ENCODE measurements around the gene AHDC1.
A peak's percentile ranks its signal among the peaks of the same experiment; 100 is the strongest.

The AHDC1 gene

GRCh38 chr1:27528818-27529703 is 74.9 kb downstream of the AHDC1 start (continued):
- TF ChIP-seq PATZ1 (tag by site-specific recombination; IDR thresholded peaks at IDR 0.05) (peak; percentile 6; the same call in 1 of the 2 replicates), ZNF629 (tag by site-specific recombination; IDR thresholded peaks at IDR 0.05) (0 out of 2 replicates have a peak, but pooled peaks have one; percentile 9), ZSCAN18 (tag by site-specific recombination; IDR thresholded peaks at IDR 0.05) (0 out of 2 replicates have a peak, but pooled peaks have one; percentile 25), ZNF600 (tag by site-specific recombination; IDR thresholded peaks at IDR 0.05) (0 out of 2 replicates have a peak, but pooled peaks have one; percentile 5)

DNA sequence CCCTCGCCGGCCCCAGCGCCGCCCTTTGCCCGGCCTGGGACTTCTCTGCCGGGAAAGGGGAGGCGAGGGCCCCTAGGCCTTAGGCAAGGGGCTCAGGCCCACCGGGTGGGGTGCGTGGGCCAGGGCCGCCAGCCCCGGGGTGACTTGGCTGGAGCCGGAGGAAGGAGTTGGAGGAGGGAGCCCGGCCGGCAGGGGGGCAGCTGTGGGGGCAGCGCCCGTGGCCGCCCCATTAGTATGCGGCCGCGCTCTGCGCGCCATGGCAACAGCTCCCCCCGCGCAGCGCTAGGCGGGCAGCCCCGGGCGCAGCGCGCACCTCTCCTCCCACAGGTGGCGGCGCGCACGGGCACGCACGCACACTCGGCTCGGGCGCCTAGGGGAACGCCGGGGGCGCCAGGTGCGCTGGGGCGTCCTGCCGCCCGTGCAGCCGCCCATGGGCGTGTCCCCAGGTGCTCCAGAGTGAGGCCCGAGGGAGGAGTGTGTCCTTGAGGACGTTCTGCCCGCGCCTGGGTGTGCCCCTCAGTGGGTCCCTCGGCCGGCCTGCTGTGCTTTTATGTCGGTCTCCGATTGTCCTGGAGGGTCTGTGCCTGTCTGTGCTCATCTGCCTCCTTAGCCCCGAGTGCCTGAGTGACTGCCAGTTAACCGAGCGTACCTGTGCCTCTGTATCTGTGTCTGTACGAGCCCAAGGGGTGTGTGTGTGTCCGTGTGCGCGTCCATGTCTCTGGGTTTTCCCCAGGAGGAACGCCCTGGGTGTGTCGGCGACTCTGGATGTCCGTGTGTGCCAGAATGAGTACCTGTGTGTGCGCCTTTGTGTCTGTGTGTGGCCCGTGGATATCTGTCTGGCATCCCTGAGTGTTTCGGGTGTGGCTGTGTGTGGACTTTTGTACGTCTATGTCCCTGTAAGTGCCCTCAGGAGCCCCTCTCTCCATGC is 75.8 kb downstream of the AHDC1 start:
- peak overlapping the region; percentile 2 for H3K4me3 ChIP-seq (ENCODE audit: low read depth, low read length)
- peaks cover 0 to 6% of the 10 kb centered on the region in 2 experiments; a peak in 1 of 3 replicates for H3K36me3 ChIP-seq (ENCODE audit: control insufficient read depth in 2 of 2, insufficient read depth in 1 of 2, low read length in 2 of 2)
- ChIA-PET POLR2A (no interaction called here), CTCF (no interaction called here)
- peaks cover 11% of the 10 kb centered on the region for H3K4me1 ChIP-seq (ENCODE audit: control insufficient read depth, insufficient read depth, low read length)
- no peaks in the 10 kb centered on the region for H3K9me3 ChIP-seq (ENCODE audit: control insufficient read depth, insufficient read depth, low read depth, low read length)
- H3K27ac ChIP-seq (ENCODE audit: extremely low read depth, low read depth, low read length), result peak overlapping the region; percentile 20; the same call in 1 of the 2 replicates
- TF ChIP-seq PATZ1 (tag by site-specific recombination; IDR thresholded peaks at IDR 0.05) (peak; percentile 42; the same call in 1 of the 2 replicates), ZNF610 (tag by site-specific recombination; IDR thresholded peaks at IDR 0.05; ENCODE audit: borderline replicate concordance) (no peak), ZNF350 (tag by site-specific recombination; IDR thresholded peaks at IDR 0.05) (no peak), ZNF335 (tag by site-specific recombination; conservative IDR thresholded peaks at IDR 0.05) (peak; percentile 91), KLF9 (tag by site-specific recombination; IDR thresholded peaks at IDR 0.05; ENCODE audit: low read depth) (0 out of 2 replicates have a peak, but pooled peaks have one; percentile 50), KLF8 (tag by site-specific recombination; IDR thresholded peaks at IDR 0.05) (peak; percentile 53; the same call in 1 of the 2 replicates), YY1 (tag by site-specific recombination; IDR thresholded peaks at IDR 0.05) (0 out of 2 replicates have a peak, but pooled peaks have one; percentile 25), ZNF785 (tag by site-specific recombination; IDR thresholded peaks at IDR 0.05) (no peak), GLIS2 (tag by site-specific recombination; IDR thresholded peaks at IDR 0.05) (peak; percentile 88), ZNF544 (tag by site-specific recombination; IDR thresholded peaks at IDR 0.05) (no peak), ZXDB (tag by site-specific recombination; IDR thresholded peaks at IDR 0.05) (peak; percentile 43; the same call in 1 of the 2 replicates), ZBTB20 (tag by site-specific recombination; IDR thresholded peaks at IDR 0.05) (peak; percentile 63; the same call in 1 of the 2 replicates), ZNF423 (tag by site-specific recombination; IDR thresholded peaks at IDR 0.05) (0 out of 2 replicates have a peak, but pooled peaks have one; percentile 29), ZBTB48 (tag by site-specific recombination; IDR thresholded peaks at IDR 0.05) (peak; percentile 31; the same call in 1 of the 2 replicates), ZNF324 (tag by site-specific recombination; IDR thresholded peaks at IDR 0.05) (no peak), ZNF701 (tag by site-specific recombination; IDR thresholded peaks at IDR 0.05) (no peak), ZNF600 (tag by site-specific recombination; IDR thresholded peaks at IDR 0.05) (peak; percentile 73), SP7 (tag by site-specific recombination; IDR thresholded peaks at IDR 0.05) (peak; percentile 10; the same call in 1 of the 2 replicates), ZFHX2 (tag by site-specific recombination; conservative IDR thresholded peaks at IDR 0.05) (peak; percentile 97), KLF7 (tag by site-specific recombination; IDR thresholded peaks at IDR 0.05; ENCODE audit: borderline replicate concordance) (peak; percentile 69), MYNN (tag by site-specific recombination; IDR thresholded peaks at IDR 0.05; ENCODE audit: borderline replicate concordance) (no peak), ZNF311 (tag by site-specific recombination; IDR thresholded peaks at IDR 0.05; ENCODE audit: borderline replicate concordance) (no peak), ZBTB1 (tag by site-specific recombination; IDR thresholded peaks at IDR 0.05) (no peak)
- TF ChIP-seq, protein P1, sequence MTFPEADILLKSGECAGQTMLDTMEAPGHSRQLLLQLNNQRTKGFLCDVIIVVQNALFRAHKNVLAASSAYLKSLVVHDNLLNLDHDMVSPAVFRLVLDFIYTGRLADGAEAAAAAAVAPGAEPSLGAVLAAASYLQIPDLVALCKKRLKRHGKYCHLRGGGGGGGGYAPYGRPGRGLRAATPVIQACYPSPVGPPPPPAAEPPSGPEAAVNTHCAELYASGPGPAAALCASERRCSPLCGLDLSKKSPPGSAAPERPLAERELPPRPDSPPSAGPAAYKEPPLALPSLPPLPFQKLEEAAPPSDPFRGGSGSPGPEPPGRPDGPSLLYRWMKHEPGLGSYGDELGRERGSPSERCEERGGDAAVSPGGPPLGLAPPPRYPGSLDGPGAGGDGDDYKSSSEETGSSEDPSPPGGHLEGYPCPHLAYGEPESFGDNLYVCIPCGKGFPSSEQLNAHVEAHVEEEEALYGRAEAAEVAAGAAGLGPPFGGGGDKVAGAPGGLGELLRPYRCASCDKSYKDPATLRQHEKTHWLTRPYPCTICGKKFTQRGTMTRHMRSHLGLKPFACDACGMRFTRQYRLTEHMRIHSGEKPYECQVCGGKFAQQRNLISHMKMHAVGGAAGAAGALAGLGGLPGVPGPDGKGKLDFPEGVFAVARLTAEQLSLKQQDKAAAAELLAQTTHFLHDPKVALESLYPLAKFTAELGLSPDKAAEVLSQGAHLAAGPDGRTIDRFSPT (tag by site-specific recombination; IDR thresholded peaks at IDR 0.05), result peak; percentile 39; the same call in 1 of the 2 replicates
